ENCODE results near the gene USP26. TPM values are rescaled to one million over a fixed set of nuclear protein-coding genes. Genes with fewer than 3 reads are reported as not detected.

The USP26 gene
- polyA plus RNA-seq, 3 donors = not detected

DNA sequence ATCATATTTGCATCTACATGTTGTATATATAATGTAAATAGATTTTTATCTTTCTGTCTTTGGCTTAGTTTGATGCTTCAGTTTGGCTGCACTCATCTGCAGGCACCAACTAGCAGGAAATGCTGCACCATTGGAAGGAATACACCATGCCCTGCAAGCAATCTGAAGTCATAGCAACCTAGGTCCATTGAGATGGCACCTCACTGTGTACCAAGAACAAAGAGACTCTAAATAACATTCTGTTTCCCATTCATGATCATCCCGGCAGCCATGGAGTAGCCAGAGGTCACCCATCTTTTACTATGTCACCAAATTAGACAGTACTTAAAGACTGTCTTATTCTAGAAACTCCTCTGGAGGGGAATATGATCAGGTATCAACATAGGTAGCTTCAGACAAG is 97.7 kb downstream of the USP26 start:
- Histone ChIP-seq H3K27ac (ENCODE audit: low read depth in 1 of 2, low read length in 2 of 2) (no peak overlapping the region), H3K9ac (ENCODE audit: insufficient read depth, low read length, poor library complexity, severe bottlenecking) (no peak overlapping the region), H2AFZ (ENCODE audit: insufficient read depth, low read depth, low read length, poor library complexity, severe bottlenecking) (no peak overlapping the region), H3K27me3 (ENCODE audit: control insufficient read depth in 2 of 2, insufficient read depth in 2 of 2, low read length in 2 of 2) (no peaks in the 10 kb centered on the region), H3K36me3 (replicated peaks in 1 of 2; ENCODE audit: control insufficient read depth in 1 of 2, insufficient read depth in 2 of 2, low read length in 2 of 2) (no peaks in the 10 kb centered on the region), H3K4me2 (replicated peaks; ENCODE audit: extremely low read depth, low read length, poor library complexity, severe bottlenecking) (no peak overlapping the region), H3K79me2 (ENCODE audit: insufficient read depth, low read length) (no peaks in the 10 kb centered on the region), H3K9me3 (replicated peaks in 1 of 2; ENCODE audit: control insufficient read depth in 1 of 2, insufficient read depth in 1 of 2, low read length in 2 of 2) (no peaks in the 10 kb centered on the region), H3K4me1 (ENCODE audit: control insufficient read depth in 1 of 2, insufficient read depth in 2 of 2, low read length in 2 of 2) (no peaks in the 10 kb centered on the region), H3K4me3 (replicated peaks in 1 of 3; ENCODE audit: low read depth in 2 of 3, low read length in 3 of 3) (no peak overlapping the region), H4K20me1 (ENCODE audit: insufficient read depth, low read length) (no peaks in the 10 kb centered on the region)
- DNase-seq = no peak
- no peaks in the 10 kb centered on the region for H3K4me1 Mint-ChIP-seq
- intact Hi-C loops (cut with micrococcal nuclease) = no loop called here
- H3K36me3 Mint-ChIP-seq = no peaks in the 10 kb centered on the region
- H3K27me3 Mint-ChIP-seq (ENCODE audit: low read depth in 3 of 3) = peaks cover 0 to 4% (median 3%) of the 10 kb centered on the region in 3 donors
- WGBS (ENCODE audit: insufficient coverage) = no CpG with 5 or more reads among the region's 1 CpG
- H3K27ac Mint-ChIP-seq = no peak overlapping the region
- no peaks in the 10 kb centered on the region for H3K9me3 Mint-ChIP-seq
- no peak overlapping the region for H3K4me3 Mint-ChIP-seq
- TF ChIP-seq, protein P1, sequence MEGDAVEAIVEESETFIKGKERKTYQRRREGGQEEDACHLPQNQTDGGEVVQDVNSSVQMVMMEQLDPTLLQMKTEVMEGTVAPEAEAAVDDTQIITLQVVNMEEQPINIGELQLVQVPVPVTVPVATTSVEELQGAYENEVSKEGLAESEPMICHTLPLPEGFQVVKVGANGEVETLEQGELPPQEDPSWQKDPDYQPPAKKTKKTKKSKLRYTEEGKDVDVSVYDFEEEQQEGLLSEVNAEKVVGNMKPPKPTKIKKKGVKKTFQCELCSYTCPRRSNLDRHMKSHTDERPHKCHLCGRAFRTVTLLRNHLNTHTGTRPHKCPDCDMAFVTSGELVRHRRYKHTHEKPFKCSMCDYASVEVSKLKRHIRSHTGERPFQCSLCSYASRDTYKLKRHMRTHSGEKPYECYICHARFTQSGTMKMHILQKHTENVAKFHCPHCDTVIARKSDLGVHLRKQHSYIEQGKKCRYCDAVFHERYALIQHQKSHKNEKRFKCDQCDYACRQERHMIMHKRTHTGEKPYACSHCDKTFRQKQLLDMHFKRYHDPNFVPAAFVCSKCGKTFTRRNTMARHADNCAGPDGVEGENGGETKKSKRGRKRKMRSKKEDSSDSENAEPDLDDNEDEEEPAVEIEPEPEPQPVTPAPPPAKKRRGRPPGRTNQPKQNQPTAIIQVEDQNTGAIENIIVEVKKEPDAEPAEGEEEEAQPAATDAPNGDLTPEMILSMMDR (IDR thresholded peaks at IDR 0.05) = no peak

DNA sequence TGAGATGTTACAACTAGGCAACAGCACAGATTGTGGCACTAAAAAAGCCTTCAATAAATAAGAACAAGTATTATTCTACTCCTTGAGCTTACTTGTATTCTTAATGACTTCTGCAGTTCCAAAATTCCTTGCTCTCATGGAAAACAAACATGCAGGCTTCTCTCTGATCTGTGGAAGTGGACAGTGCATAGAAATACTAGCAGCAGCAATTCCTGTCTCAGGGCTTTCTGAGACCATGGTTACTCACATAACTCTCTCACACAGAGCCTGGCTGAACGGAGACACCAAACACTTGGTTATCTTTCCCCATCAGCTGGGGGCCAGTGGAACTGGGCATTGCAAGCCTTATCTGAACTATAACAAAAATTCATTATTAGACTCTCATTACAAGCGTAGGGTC is 106.1 kb downstream of the USP26 start:
- no peak for DNase-seq
- no peak overlapping the region for H3K4me2 ChIP-seq (replicated peaks; ENCODE audit: extremely low read depth, low read length, poor library complexity, severe bottlenecking)
- Mint-ChIP-seq H3K4me3 (no peak overlapping the region), H3K27me3 (ENCODE audit: low read depth in 3 of 3) (peaks cover 0 to 17% (median 2%) of the 10 kb centered on the region in 3 donors), H3K36me3 (no peaks in the 10 kb centered on the region), H3K9me3 (peaks cover 0 to 2% (median 0%) of the 10 kb centered on the region in 7 donors), H3K27ac (no peak overlapping the region), H3K4me1 (no peaks in the 10 kb centered on the region)
- no peaks in the 10 kb centered on the region for H3K79me2 ChIP-seq (ENCODE audit: insufficient read depth, low read length)
- H3K9me3 ChIP-seq (replicated peaks in 1 of 2; ENCODE audit: control insufficient read depth in 1 of 2, insufficient read depth in 1 of 2, low read length in 2 of 2) = no peaks in the 10 kb centered on the region
- H3K27ac ChIP-seq (ENCODE audit: low read depth in 1 of 2, low read length in 2 of 2) = no peak overlapping the region
- no peak overlapping the region for H3K4me3 ChIP-seq (replicated peaks in 1 of 3; ENCODE audit: low read depth in 2 of 3, low read length in 3 of 3)
- intact Hi-C loops (cut with micrococcal nuclease) = no loop called here
- no peaks in the 10 kb centered on the region for H3K36me3 ChIP-seq (replicated peaks in 1 of 2; ENCODE audit: control insufficient read depth in 1 of 2, insufficient read depth in 2 of 2, low read length in 2 of 2)
- H3K4me1 ChIP-seq (ENCODE audit: control insufficient read depth in 1 of 2, insufficient read depth in 2 of 2, low read length in 2 of 2) = no peaks in the 10 kb centered on the region
- WGBS (ENCODE audit: insufficient coverage) = no CpG with 5 or more reads among the region's 2 CpGs
- H3K27me3 ChIP-seq (ENCODE audit: control insufficient read depth in 2 of 2, insufficient read depth in 2 of 2, low read length in 2 of 2) = peaks cover 0 to 3% of the 10 kb centered on the region in 2 donors
- H4K20me1 ChIP-seq (ENCODE audit: insufficient read depth, low read length) = no peaks in the 10 kb centered on the region
- H2AFZ ChIP-seq (ENCODE audit: insufficient read depth, low read depth, low read length, poor library complexity, severe bottlenecking) = no peak overlapping the region
- TF ChIP-seq, protein P1 (IDR thresholded peaks at IDR 0.05) = no peak
- no peak overlapping the region for H3K9ac ChIP-seq (ENCODE audit: insufficient read depth, low read length, poor library complexity, severe bottlenecking)
